OCI-LY7 (cell line): ENCODE measurements around the gene RPGRIP1L.

Experiments
- CTCF ChIP-seq: fragments of 200-600 bp; sonication (generic); conservative IDR thresholded peaks from 2 replicates; pipeline ENCODE4 v1.5.1; 2014; ENCODE audit warnings: mild to moderate bottlenecking, antibody characterized with exemption, low read length, moderate library complexity, mixed read lengths
- EZH2phosphoT487 ChIP-seq: fragments of 200-600 bp; sonication (generic); IDR thresholded peaks from 2 replicates; pipeline ENCODE4 v1.6.1; 2018; ENCODE audit warnings: low read depth, borderline replicate concordance, mild to moderate bottlenecking, mixed run types, antibody characterized with exemption, low read length, moderate library complexity, mixed read lengths

DNA sequence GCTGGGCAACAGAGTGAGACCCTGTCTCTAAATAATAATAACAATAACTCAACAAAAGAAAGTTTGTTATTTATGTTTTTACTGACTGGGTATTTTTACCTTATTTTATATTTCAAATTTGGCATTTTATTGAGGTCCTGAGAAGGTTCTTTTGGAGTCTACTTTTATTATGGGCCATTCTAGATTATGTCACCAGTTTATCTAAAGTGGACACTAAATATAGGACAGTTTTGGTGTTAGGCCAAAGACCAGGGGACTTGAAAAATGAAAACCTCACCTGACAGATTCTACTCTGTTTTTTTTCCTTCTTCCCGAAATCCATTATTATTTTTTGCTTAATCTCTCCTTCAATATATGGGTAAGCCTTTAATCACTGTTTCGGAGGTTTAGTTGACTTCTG lies 8.4 kb upstream of the RPGRIP1L start:
- TF ChIP-seq CTCF (no peak), EZH2phosphoT487 (no peak)
